ENCODE measurements around the gene ZDHHC5. TPM values are rescaled to one million over a fixed set of nuclear protein-coding genes. Genes with fewer than 3 reads are reported as not detected.

The ZDHHC5 gene
- total and polyA plus RNA-seq, 2 donors from 2014 or later = 28.3 to 90.2 TPM

DNA sequence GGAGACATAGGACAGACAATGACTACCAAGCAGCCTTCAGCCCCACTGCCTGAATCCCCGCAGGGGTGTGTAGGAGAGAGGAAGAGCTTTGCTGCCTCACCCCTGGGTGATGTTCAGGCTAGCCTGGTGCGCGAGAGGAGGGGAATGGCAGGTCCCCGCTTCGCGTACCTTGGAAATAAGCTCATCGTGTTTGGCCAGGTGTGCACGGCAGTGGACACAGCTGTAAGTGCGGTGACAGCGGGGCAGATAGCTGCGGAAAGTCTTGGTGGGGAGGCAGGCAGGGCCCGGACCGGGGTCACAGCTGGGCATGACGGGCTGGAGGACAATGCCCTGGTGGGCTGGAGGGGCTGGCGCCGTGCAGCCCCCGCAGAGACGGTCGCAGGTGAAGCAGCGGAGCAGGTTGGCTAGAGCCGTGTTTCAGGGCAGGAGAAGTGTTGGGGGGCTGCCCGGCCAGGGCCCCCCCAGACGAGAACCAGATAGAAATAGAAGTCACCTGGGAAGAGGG is 21.1 kb upstream of the ZDHHC5 start:
- Histone ChIP-seq H3K9me3 (ENCODE audit: control insufficient read depth in 2 of 3, insufficient read depth in 1 of 3, low read length in 3 of 3) (no peaks in the 10 kb centered on the region), H3K4me1 (ENCODE audit: control insufficient read depth in 2 of 3, insufficient read depth in 2 of 3, low read depth in 1 of 3, low read length in 3 of 3) (peaks cover 3 to 28% (median 5%) of the 10 kb centered on the region in 3 donors), H3K4me3 (ENCODE audit: low read length in 3 of 3) (no peak overlapping the region), H3K36me3 (ENCODE audit: control insufficient read depth in 2 of 3, insufficient read depth in 3 of 3, low read length in 3 of 3) (no peaks in the 10 kb centered on the region), H3K27ac (ENCODE audit: low read depth in 2 of 2, low read length in 2 of 2) (no peak overlapping the region), H3K9ac (ENCODE audit: low read length in 3 of 3) (no peak overlapping the region), H3K27me3 (ENCODE audit: control insufficient read depth, insufficient read depth, low read length) (peaks cover 7% of the 10 kb centered on the region)
- intact Hi-C loops (cut with DNase I) = no loop called here
- peak in 4 of 5 donors; percentile 39 to 71 (median 53) for DNase-seq
- FAIRE-seq = no peak
- TF ChIP-seq, protein P1, sequence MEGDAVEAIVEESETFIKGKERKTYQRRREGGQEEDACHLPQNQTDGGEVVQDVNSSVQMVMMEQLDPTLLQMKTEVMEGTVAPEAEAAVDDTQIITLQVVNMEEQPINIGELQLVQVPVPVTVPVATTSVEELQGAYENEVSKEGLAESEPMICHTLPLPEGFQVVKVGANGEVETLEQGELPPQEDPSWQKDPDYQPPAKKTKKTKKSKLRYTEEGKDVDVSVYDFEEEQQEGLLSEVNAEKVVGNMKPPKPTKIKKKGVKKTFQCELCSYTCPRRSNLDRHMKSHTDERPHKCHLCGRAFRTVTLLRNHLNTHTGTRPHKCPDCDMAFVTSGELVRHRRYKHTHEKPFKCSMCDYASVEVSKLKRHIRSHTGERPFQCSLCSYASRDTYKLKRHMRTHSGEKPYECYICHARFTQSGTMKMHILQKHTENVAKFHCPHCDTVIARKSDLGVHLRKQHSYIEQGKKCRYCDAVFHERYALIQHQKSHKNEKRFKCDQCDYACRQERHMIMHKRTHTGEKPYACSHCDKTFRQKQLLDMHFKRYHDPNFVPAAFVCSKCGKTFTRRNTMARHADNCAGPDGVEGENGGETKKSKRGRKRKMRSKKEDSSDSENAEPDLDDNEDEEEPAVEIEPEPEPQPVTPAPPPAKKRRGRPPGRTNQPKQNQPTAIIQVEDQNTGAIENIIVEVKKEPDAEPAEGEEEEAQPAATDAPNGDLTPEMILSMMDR (IDR thresholded peaks at IDR 0.05; ENCODE audit: borderline replicate concordance, extremely low read depth, insufficient read depth) = no peak

- Histone ChIP-seq H3K9me3 (ENCODE audit: control insufficient read depth in 2 of 3, insufficient read depth in 1 of 3, low read length in 3 of 3) (no peaks in the 10 kb centered on the region), H3K27ac (ENCODE audit: low read depth in 2 of 2, low read length in 2 of 2) (no peak overlapping the region), H3K36me3 (ENCODE audit: control insufficient read depth in 2 of 3, insufficient read depth in 3 of 3, low read length in 3 of 3) (no peaks in the 10 kb centered on the region), H3K4me3 (ENCODE audit: low read length in 3 of 3) (no peak overlapping the region), H3K4me1 (ENCODE audit: control insufficient read depth in 2 of 3, insufficient read depth in 2 of 3, low read depth in 1 of 3, low read length in 3 of 3) (peaks cover 3 to 28% (median 5%) of the 10 kb centered on the region in 3 donors), H3K27me3 (ENCODE audit: control insufficient read depth, insufficient read depth, low read length) (peaks cover 7% of the 10 kb centered on the region), H3K9ac (ENCODE audit: low read length in 3 of 3) (no peak overlapping the region)
- no peak for FAIRE-seq
- intact Hi-C loops (cut with DNase I) = no loop called here
- DNase-seq = peak in 4 of 5 donors; percentile 37 to 77 (median 43)
- TF ChIP-seq, protein P1 (IDR thresholded peaks at IDR 0.05; ENCODE audit: borderline replicate concordance, extremely low read depth, insufficient read depth) = no peak
Measured at GRCh38 chr11:57647372-57647771, 20.5 kb upstream of the ZDHHC5 start.

DNA sequence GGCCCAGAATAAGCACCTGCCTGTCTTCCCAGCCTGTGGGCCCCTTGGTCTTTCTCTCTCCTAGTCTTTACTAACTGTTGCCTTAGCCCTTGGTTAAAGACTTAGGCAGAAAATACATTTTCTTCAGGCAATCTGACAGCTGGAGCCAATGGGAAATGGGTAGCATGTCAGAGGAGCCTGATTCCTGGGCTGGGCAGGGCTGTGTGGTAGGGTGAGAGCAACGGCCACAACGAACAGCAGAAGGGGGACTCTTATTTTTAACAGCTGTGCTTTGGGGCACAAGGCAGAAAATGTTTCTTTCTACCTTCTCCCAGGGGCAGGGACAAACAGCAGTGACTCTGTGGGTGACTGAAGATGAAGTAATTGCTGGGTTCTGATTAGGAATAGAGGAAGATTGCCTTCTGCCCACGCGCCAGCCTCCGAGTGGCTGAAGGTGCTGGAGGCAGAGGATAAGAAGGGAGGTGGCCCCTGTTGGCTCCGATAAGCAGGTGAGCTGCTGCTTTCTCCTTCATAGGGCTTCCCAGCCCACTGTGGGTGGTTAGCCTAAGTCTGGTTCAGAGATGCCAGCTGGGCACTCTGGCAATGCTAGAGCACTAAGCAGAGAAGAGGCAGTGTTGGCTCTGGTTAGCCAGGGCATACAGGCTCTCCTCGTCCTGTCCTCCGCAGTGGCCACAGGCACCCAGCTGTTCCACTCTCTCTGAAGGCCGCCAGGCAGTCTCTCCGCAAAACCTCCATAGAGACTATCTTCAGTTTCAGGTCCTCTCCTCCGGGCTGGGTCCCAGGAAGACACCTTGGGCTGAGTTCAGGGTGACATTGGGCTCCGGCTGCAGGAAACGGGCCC is 19.7 kb upstream of the ZDHHC5 start:
- no peak overlapping the region for H3K27ac ChIP-seq (ENCODE audit: low read depth in 2 of 2, low read length in 2 of 2)
- intact Hi-C loops (cut with DNase I) = no loop called here
- no peak for FAIRE-seq
- no peak overlapping the region for H3K4me3 ChIP-seq (ENCODE audit: low read length in 3 of 3)
- H3K9me3 ChIP-seq (ENCODE audit: control insufficient read depth in 2 of 3, insufficient read depth in 1 of 3, low read length in 3 of 3) = no peaks in the 10 kb centered on the region
- H3K27me3 ChIP-seq (ENCODE audit: control insufficient read depth, insufficient read depth, low read length) = peaks cover 7% of the 10 kb centered on the region
- TF ChIP-seq, protein P1 (IDR thresholded peaks at IDR 0.05; ENCODE audit: borderline replicate concordance, extremely low read depth, insufficient read depth) = no peak
- no peaks in the 10 kb centered on the region for H3K36me3 ChIP-seq (ENCODE audit: control insufficient read depth in 2 of 3, insufficient read depth in 3 of 3, low read length in 3 of 3)
- H3K9ac ChIP-seq (ENCODE audit: low read length in 3 of 3) = no peak overlapping the region
- peak in 4 of 5 donors; percentile 30 to 69 (median 36) for DNase-seq
- H3K4me1 ChIP-seq (ENCODE audit: control insufficient read depth in 2 of 3, insufficient read depth in 2 of 3, low read depth in 1 of 3, low read length in 3 of 3) = peaks cover 3 to 28% (median 5%) of the 10 kb centered on the region in 3 donors

Measured in kidney (tissue), 14 donors.